ENCODE results near the gene ATP10A. TPM values are rescaled to one million over a fixed set of nuclear protein-coding genes. Genes with fewer than 3 reads are reported as not detected.

ATP10A gene
- total RNA-seq, 1 donor from 2014 or later = not detected

DNA sequence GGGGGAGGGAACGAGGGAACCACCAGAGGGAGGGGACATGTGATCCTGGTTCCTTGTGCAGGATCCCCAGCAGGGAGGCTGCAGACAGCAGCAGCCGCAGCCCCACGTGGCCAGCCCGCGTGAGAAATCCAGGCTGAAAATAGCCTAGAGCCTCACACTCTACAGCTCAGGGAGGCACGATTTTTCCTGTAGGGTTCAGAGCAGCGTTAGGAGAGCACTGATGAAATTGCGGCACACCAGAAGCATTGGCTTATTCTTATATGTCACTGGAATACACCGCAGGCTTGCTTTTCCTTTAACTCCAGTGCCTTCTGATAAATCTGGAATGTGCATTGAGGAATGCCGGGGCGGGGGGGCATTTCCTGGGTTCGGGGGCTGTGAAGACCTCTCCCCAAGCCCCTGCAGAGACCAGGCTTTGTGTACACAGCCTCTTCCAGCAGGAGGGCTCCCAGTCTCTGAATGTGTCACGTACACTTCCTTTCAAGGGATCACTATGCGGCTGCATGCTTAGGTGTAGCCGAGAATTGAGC lies 193.0 kb downstream of the ATP10A start:
- H3K27me3 Mint-ChIP-seq = peaks cover 6% of the 10 kb centered on the region
- H3K4me1 Mint-ChIP-seq = no peaks in the 10 kb centered on the region
- no peak overlapping the region for H3K4me3 Mint-ChIP-seq
- POLR2A ChIA-PET = no interaction called here
- H3K9me3 Mint-ChIP-seq = no peaks in the 10 kb centered on the region
- no peaks in the 10 kb centered on the region for H3K36me3 Mint-ChIP-seq (ENCODE audit: low read depth)
- ATAC-seq (ENCODE audit: low read depth) (no peak), DNase-seq (no peak)
- TF ChIP-seq, protein P1, sequence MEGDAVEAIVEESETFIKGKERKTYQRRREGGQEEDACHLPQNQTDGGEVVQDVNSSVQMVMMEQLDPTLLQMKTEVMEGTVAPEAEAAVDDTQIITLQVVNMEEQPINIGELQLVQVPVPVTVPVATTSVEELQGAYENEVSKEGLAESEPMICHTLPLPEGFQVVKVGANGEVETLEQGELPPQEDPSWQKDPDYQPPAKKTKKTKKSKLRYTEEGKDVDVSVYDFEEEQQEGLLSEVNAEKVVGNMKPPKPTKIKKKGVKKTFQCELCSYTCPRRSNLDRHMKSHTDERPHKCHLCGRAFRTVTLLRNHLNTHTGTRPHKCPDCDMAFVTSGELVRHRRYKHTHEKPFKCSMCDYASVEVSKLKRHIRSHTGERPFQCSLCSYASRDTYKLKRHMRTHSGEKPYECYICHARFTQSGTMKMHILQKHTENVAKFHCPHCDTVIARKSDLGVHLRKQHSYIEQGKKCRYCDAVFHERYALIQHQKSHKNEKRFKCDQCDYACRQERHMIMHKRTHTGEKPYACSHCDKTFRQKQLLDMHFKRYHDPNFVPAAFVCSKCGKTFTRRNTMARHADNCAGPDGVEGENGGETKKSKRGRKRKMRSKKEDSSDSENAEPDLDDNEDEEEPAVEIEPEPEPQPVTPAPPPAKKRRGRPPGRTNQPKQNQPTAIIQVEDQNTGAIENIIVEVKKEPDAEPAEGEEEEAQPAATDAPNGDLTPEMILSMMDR (IDR thresholded peaks at IDR 0.05) = no peak
- no peak overlapping the region for H3K27ac Mint-ChIP-seq
- CTCF ChIA-PET = no interaction called here
- intact Hi-C loops (cut with micrococcal nuclease) = no loop called here

DNA sequence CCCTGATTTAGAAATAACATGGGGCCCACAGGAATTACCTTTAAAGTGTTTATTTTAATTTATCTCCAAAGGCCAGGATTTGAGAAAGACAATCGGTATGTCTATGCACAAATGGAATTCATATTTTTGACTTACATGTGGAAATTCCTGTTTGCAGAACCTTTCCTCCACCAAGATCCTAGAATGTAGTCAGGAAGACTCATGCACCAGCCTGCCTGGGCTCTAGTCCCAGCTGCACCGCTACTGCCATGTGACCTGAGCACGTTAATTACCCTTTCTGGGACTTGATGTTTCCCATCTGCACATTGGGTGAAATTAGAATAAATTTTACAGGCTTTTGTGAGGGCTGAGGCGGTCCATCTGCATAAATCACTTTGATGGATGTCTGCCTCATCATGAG lies 194.2 kb downstream of the ATP10A start:
- Mint-ChIP-seq H3K4me1 (no peaks in the 10 kb centered on the region), H3K9me3 (no peaks in the 10 kb centered on the region)
- TF ChIP-seq, protein P1 (IDR thresholded peaks at IDR 0.05) = no peak

DNA sequence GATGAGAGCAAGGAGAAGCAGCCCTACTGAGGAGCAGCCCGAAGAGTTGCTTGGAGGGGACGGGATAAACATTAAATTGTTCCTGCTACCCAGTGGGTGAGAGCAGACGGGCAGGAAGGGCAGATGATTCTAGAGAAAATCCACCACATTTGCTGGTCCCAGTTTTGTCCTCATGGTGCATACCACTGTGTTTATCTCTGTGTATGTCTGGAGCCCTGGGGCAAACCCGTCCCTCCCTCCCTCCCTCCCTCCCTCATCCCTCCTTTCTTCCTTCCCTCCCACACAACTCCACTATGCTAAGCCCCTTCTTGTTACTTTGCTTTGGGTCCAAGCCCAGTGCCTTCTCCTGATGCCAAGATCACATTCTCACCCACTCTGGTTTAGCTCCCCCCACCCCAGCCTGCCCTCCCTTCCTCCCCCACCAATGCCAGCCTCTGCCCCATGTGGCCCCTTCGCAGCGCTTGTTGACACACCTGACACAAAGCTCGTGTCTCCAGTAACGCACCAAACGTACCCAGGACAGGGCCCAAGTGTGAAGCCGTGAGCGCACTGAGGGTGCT lies 194.8 kb downstream of the ATP10A start:
- ChIA-PET CTCF (no interaction called here), POLR2A (no interaction called here)
- no peak overlapping the region for H3K4me3 Mint-ChIP-seq
- H3K27me3 Mint-ChIP-seq = peaks cover 6% of the 10 kb centered on the region
- TF ChIP-seq, protein P1 (IDR thresholded peaks at IDR 0.05) = no peak
- no peaks in the 10 kb centered on the region for H3K4me1 Mint-ChIP-seq
- intact Hi-C loops (cut with micrococcal nuclease) = no loop called here
- no peaks in the 10 kb centered on the region for H3K9me3 Mint-ChIP-seq
- DNase-seq (no peak), ATAC-seq (ENCODE audit: low read depth) (no peak)
- H3K27ac Mint-ChIP-seq = no peak overlapping the region
- H3K36me3 Mint-ChIP-seq (ENCODE audit: low read depth) = no peaks in the 10 kb centered on the region

More for the DNA sequence above, 194.2 kb downstream of the ATP10A start:
- intact Hi-C loops (cut with micrococcal nuclease) = no loop called here
- no peak overlapping the region for H3K27ac Mint-ChIP-seq
- ATAC-seq (ENCODE audit: low read depth) = no peak
- peaks cover 6% of the 10 kb centered on the region for H3K27me3 Mint-ChIP-seq
- no peaks in the 10 kb centered on the region for H3K36me3 Mint-ChIP-seq (ENCODE audit: low read depth)
- no peak overlapping the region for H3K4me3 Mint-ChIP-seq
- CTCF ChIA-PET = no interaction called here
- DNase-seq = no peak
- POLR2A ChIA-PET = no interaction called here

DNA sequence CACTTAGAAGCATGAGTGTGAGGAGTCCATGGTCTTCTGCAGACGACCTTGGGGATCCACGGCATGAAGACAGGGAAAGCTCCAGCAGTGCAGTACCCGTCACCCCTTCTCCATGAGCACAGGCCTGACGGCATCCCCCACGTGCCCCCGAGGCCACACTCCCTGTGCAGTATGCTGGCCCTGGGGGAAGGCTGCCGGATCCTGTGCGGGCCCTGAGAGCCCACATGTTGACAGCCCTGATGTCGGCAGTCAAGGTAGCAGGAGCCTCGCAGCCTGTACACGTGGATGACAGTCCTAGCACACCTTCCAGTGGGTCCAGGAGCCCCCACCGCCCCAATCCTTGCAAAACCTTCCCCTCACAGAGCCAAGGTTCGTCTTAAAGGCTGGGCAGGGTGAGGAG lies 195.3 kb downstream of the ATP10A start:
- CTCF ChIA-PET = no interaction called here
- Mint-ChIP-seq H3K27ac (no peak overlapping the region), H3K4me3 (no peak overlapping the region), H3K4me1 (no peaks in the 10 kb centered on the region), H3K9me3 (no peaks in the 10 kb centered on the region), H3K27me3 (peaks cover 6% of the 10 kb centered on the region), H3K36me3 (ENCODE audit: low read depth) (no peaks in the 10 kb centered on the region)
- ATAC-seq (ENCODE audit: low read depth) = no peak
- POLR2A ChIA-PET = no interaction called here
- TF ChIP-seq, protein P1 (IDR thresholded peaks at IDR 0.05) = no peak
- intact Hi-C loops (cut with micrococcal nuclease) = no loop called here
- DNase-seq = no peak

DNA sequence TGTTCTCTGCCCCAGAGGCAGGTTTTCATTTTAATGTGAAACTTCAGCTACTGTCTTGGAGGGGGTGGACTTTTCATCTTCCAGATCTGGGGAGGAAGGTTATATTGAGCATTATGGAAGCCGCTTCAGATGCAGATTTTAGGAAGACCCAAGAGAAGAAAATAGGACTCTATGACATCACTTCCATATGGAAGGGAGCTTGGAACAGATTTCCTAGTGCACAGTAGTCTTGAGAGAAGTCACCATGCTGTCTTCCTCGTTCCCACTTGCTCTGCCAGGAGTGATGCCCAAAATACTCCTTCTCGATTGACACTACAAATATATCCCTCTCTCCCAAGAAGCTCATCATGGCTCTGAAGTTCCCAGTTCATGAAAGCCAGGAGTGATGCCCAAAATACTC lies 197.2 kb downstream of the ATP10A start:
- Mint-ChIP-seq H3K27ac (no peak overlapping the region), H3K4me3 (no peak overlapping the region), H3K36me3 (ENCODE audit: low read depth) (no peaks in the 10 kb centered on the region), H3K9me3 (no peaks in the 10 kb centered on the region), H3K27me3 (peaks cover 6% of the 10 kb centered on the region), H3K4me1 (no peaks in the 10 kb centered on the region)
- ChIA-PET POLR2A (no interaction called here), CTCF (no interaction called here)
- DNase-seq (no peak), ATAC-seq (ENCODE audit: low read depth) (no peak)
- intact Hi-C loops (cut with micrococcal nuclease) = no loop called here
- TF ChIP-seq, protein P1 (IDR thresholded peaks at IDR 0.05) = no peak

All from activated B cell treated with CpG ODN at 0.5 μM for 24 hours (primary cell).